ENCODE data around the gene NDUFV3.

GRCh38 chr21:42852925-42853570 lies 40.1 kb upstream of the NDUFV3 start:
- TF ChIP-seq EZH2 (IDR thresholded peaks at IDR 0.05): no peak
- no peak for TF ChIP-seq POLR2AphosphoS5 (IDR thresholded peaks at IDR 0.05; ENCODE audit: borderline replicate concordance, low read depth, low read length)
- TF ChIP-seq FOXP2 (optimal IDR thresholded peaks at IDR 0.05; ENCODE audit: control extremely low read depth, extremely low read length, insufficient read depth): no peak

All from SK-N-MC (cell line).